Parathyroid adenoma (tissue), 2 donors: ENCODE measurements around the gene TMIE.
"Not testable (repeated sequence)": the region's sequence is repeated elsewhere in the genome, so short reads cannot be mapped to it uniquely, and the experiment has no call there.

ENCODE experiments used
- H2AFZ ChIP-seq: fragments of 300-600 bp; sonication (generic); one replicate; pipeline ENCODE4 v1.7.0; 2017; ENCODE audit warnings: antibody characterized with exemption, mild to moderate bottlenecking
- H3K27ac ChIP-seq: fragments of 300-600 bp; sonication (generic); one replicate; pipeline ENCODE4 v1.7.0; 2017
- H3K27me3 ChIP-seq: fragments of 300-600 bp; sonication (generic); one replicate; pipeline ENCODE4 v1.7.0; 2017; ENCODE audit warnings: low read length; ENCODE audit not compliant: control insufficient read depth, insufficient read depth
- H3K36me3 ChIP-seq: fragments of 300-600 bp; sonication (generic); one replicate; pipeline ENCODE4 v1.7.0; 2017; ENCODE audit warnings: low read length; ENCODE audit not compliant: control insufficient read depth, insufficient read depth
- H3K4me1 ChIP-seq: fragments of 300-600 bp; sonication (generic); one replicate; pipeline ENCODE4 v1.7.0; 2017; ENCODE audit warnings: control low read depth
- H3K4me2 ChIP-seq: fragments of 300-600 bp; sonication (generic); one replicate; pipeline ENCODE4 v1.7.0; 2017; ENCODE audit warnings: low read length
- H3K4me3 ChIP-seq: fragments of 300-600 bp; sonication (generic); one replicate; pipeline ENCODE4 v1.7.0; 2017; ENCODE audit warnings: low read depth, low read length
- H3K79me2 ChIP-seq: fragments of 300-600 bp; sonication (generic); one replicate; pipeline ENCODE4 v1.7.0; 2017; ENCODE audit warnings: control low read depth
- H3K9ac ChIP-seq: fragments of 300-600 bp; sonication (generic); one replicate; pipeline ENCODE4 v1.7.0; 2017; ENCODE audit warnings: mild to moderate bottlenecking
- H3K9me3 ChIP-seq: fragments of 300-600 bp; sonication (generic); one replicate; pipeline ENCODE4 v1.7.0; 2017; ENCODE audit warnings: low read length; ENCODE audit not compliant: control insufficient read depth
- CTCF ChIP-seq: fragments of 300-600 bp; sonication (generic); IDR thresholded peaks from one replicate; pipeline ENCODE4 v1.7.0; 2017; ENCODE audit warnings: antibody characterized with exemption, mild to moderate bottlenecking
- donor health status: primary hyperparathyroidism.

Gene TMIE

GRCh38 chr3:46736006-46736872 is 35.0 kb downstream of the TMIE start:
- Histone ChIP-seq H3K4me2 (no peak overlapping the region), H3K36me3 (no peaks in the 10 kb centered on the region)
- no peak for TF ChIP-seq CTCF

GRCh38 chr3:46737329-46737731 is 36.1 kb downstream of the TMIE start:
- Histone ChIP-seq H3K79me2 (no peaks in the 10 kb centered on the region), H3K36me3 (no peaks in the 10 kb centered on the region), H3K4me1 (no peaks in the 10 kb centered on the region), H3K27ac (no peak overlapping the region), H3K27me3 (no peaks in the 10 kb centered on the region), H3K9ac (no peak overlapping the region), H3K4me3 (no peak overlapping the region), H2AFZ (no peak overlapping the region), H3K4me2 (no peak overlapping the region), H3K9me3 (no peaks in the 10 kb centered on the region)
- no peak for TF ChIP-seq CTCF

More at GRCh38 chr3:46736006-46736872, 35.0 kb downstream of the TMIE start:
- no peaks in the 10 kb centered on the region for H3K79me2 ChIP-seq
- no peak overlapping the region for H3K4me3 ChIP-seq
- no peak overlapping the region for H2AFZ ChIP-seq
- H3K27me3 ChIP-seq, result no peaks in the 10 kb centered on the region
- no peak overlapping the region for H3K9ac ChIP-seq
- H3K9me3 ChIP-seq, result no peaks in the 10 kb centered on the region
- H3K27ac ChIP-seq, result no peak overlapping the region
- H3K4me1 ChIP-seq, result no peaks in the 10 kb centered on the region

GRCh38 chr3:46739565-46739964 is 38.4 kb downstream of the TMIE start:
- not testable (repeated sequence) for H3K79me2 ChIP-seq, H3K36me3 ChIP-seq, H3K9me3 ChIP-seq, H3K27ac ChIP-seq, H2AFZ ChIP-seq, H3K4me3 ChIP-seq, H3K27me3 ChIP-seq, H3K9ac ChIP-seq, H3K4me1 ChIP-seq, H3K4me2 ChIP-seq

GRCh38 chr3:46742992-46743585 is 41.9 kb downstream of the TMIE start:
- no peaks in the 10 kb centered on the region for H3K4me1 ChIP-seq
- no peaks in the 10 kb centered on the region for H3K79me2 ChIP-seq
- H3K4me3 ChIP-seq, result no peak overlapping the region
- no peak overlapping the region for H3K27ac ChIP-seq
- no peak overlapping the region for H2AFZ ChIP-seq
- no peak overlapping the region for H3K4me2 ChIP-seq
- no peak overlapping the region for H3K9ac ChIP-seq
- TF ChIP-seq CTCF, result no peak
- no peaks in the 10 kb centered on the region for H3K9me3 ChIP-seq
- H3K36me3 ChIP-seq, result no peaks in the 10 kb centered on the region
- no peaks in the 10 kb centered on the region for H3K27me3 ChIP-seq

GRCh38 chr3:46746711-46747110 is 45.5 kb downstream of the TMIE start:
- Histone ChIP-seq H3K27ac (no peak overlapping the region), H3K36me3 (no peaks in the 10 kb centered on the region), H3K79me2 (no peaks in the 10 kb centered on the region), H2AFZ (no peak overlapping the region), H3K4me2 (no peak overlapping the region), H3K4me3 (no peak overlapping the region), H3K9me3 (no peaks in the 10 kb centered on the region), H3K9ac (no peak overlapping the region), H3K4me1 (no peaks in the 10 kb centered on the region), H3K27me3 (no peaks in the 10 kb centered on the region)
- no peak for TF ChIP-seq CTCF
